Germinal center (tissue), 1 donor: ENCODE data around the gene TSPAN13.

Experiments used
- DNase-seq: peaks from one replicate; pipeline ENCODE4 v3.0.0; 2012; ENCODE audit warnings: mixed read lengths, low spot score

TSPAN13 gene

GRCh38 chr7:16753102-16753931, at the start of gene TSPAN13:
Gene TSPAN13 (plus strand): TSS chr7:16753755. CDS start chr7:16753968, 213 bp downstream.
- peak; percentile 92 for DNase-seq

GRCh38 chr7:16708511-16708910, 45.0 kb upstream of the TSPAN13 start:
- DNase-seq = no peak

- no peak for DNase-seq
Measured at GRCh38 chr7:16708980-16709379, 44.6 kb upstream of the TSPAN13 start.

GRCh38 chr7:16710651-16711050, 42.9 kb upstream of the TSPAN13 start:
- DNase-seq = no peak

GRCh38 chr7:16711730-16712129, 41.8 kb upstream of the TSPAN13 start:
- DNase-seq = no peak

- DNase-seq = no peak
Measured at GRCh38 chr7:16712916-16713315, 40.6 kb upstream of the TSPAN13 start.

GRCh38 chr7:16715928-16716327, 37.6 kb upstream of the TSPAN13 start:
- DNase-seq = no peak

- no peak for DNase-seq
Measured at GRCh38 chr7:16718111-16718656, 35.4 kb upstream of the TSPAN13 start.

GRCh38 chr7:16719699-16720098, 33.9 kb upstream of the TSPAN13 start:
- no peak for DNase-seq

- DNase-seq = no peak
Measured at GRCh38 chr7:16721541-16721940, 32.0 kb upstream of the TSPAN13 start.

- DNase-seq = no peak
Measured at GRCh38 chr7:16724344-16724743, 29.2 kb upstream of the TSPAN13 start.

GRCh38 chr7:16726189-16726588, 27.4 kb upstream of the TSPAN13 start:
- no peak for DNase-seq

- DNase-seq = no peak
Measured at GRCh38 chr7:16727736-16728135, 25.8 kb upstream of the TSPAN13 start.

GRCh38 chr7:16728811-16729210, 24.7 kb upstream of the TSPAN13 start:
- no peak for DNase-seq

GRCh38 chr7:16729541-16729940, 24.0 kb upstream of the TSPAN13 start:
- no peak for DNase-seq

GRCh38 chr7:16730937-16731336, 22.6 kb upstream of the TSPAN13 start:
- DNase-seq = no peak

- DNase-seq = no peak
Measured at GRCh38 chr7:16732828-16733227, 20.7 kb upstream of the TSPAN13 start.

GRCh38 chr7:16734148-16734726, 19.3 kb upstream of the TSPAN13 start:
- DNase-seq = no peak

GRCh38 chr7:16735020-16735419, 18.5 kb upstream of the TSPAN13 start:
- DNase-seq = no peak

GRCh38 chr7:16738011-16738688, 15.4 kb upstream of the TSPAN13 start:
- no peak for DNase-seq

GRCh38 chr7:16739863-16740622, 13.5 kb upstream of the TSPAN13 start:
- no peak for DNase-seq

GRCh38 chr7:16740623-16740953, 13.0 kb upstream of the TSPAN13 start:
- no peak for DNase-seq
